Measurements from ENCODE around the gene NACC2. TPM values are rescaled to one million over a fixed set of nuclear protein-coding genes. Genes with fewer than 3 reads are reported as not detected.
"Not testable (repeated sequence)": the region's sequence is repeated elsewhere in the genome, so short reads cannot be mapped to it uniquely, and the experiment has no call there.

NACC2 gene
- total and polyA plus RNA-seq, 2 donors from 2014 or later = 7.1 to 30.9 TPM

- DNase-seq (no peak), FAIRE-seq (no peak)
- Histone ChIP-seq H3K4me3 (ENCODE audit: low read length in 3 of 3) (no peak overlapping the region), H3K27me3 (ENCODE audit: control insufficient read depth, insufficient read depth, low read length) (no peaks in the 10 kb centered on the region), H3K9me3 (ENCODE audit: control insufficient read depth in 2 of 3, insufficient read depth in 1 of 3, low read length in 3 of 3) (no peaks in the 10 kb centered on the region), H3K36me3 (ENCODE audit: control insufficient read depth in 2 of 3, insufficient read depth in 3 of 3, low read length in 3 of 3) (no peaks in the 10 kb centered on the region), H3K4me1 (ENCODE audit: control insufficient read depth in 2 of 3, insufficient read depth in 2 of 3, low read depth in 1 of 3, low read length in 3 of 3) (peaks cover 0 to 4% (median 0%) of the 10 kb centered on the region in 3 donors), H3K27ac (ENCODE audit: low read depth in 2 of 2, low read length in 2 of 2) (no peak overlapping the region), H3K9ac (ENCODE audit: low read length in 3 of 3) (no peak overlapping the region)
- no peak for TF ChIP-seq CTCF (IDR thresholded peaks at IDR 0.05; ENCODE audit: borderline replicate concordance, extremely low read depth, insufficient read depth)
- intact Hi-C loops (cut with DNase I) = no loop called here
These were observed 64.0 kb downstream of the NACC2 start for GRCh38 chr9:136031094-136031493.

- no peak for FAIRE-seq
- intact Hi-C loops (cut with DNase I) = no loop called here
These were observed 65.5 kb downstream of the NACC2 start for GRCh38 chr9:136029556-136029955.

GRCh38 chr9:136028760-136029470 is 66.2 kb downstream of the NACC2 start:
- no peak for TF ChIP-seq CTCF (IDR thresholded peaks at IDR 0.05; ENCODE audit: borderline replicate concordance, extremely low read depth, insufficient read depth)
- Histone ChIP-seq H3K4me3 (ENCODE audit: low read length in 3 of 3) (no peak overlapping the region), H3K4me1 (ENCODE audit: control insufficient read depth in 2 of 3, insufficient read depth in 2 of 3, low read depth in 1 of 3, low read length in 3 of 3) (peaks cover 0 to 9% (median 0%) of the 10 kb centered on the region in 3 donors), H3K9ac (ENCODE audit: low read length in 3 of 3) (no peak overlapping the region), H3K27me3 (ENCODE audit: control insufficient read depth, insufficient read depth, low read length) (no peaks in the 10 kb centered on the region), H3K36me3 (ENCODE audit: control insufficient read depth in 2 of 3, insufficient read depth in 3 of 3, low read length in 3 of 3) (peaks cover 0 to 2% (median 0%) of the 10 kb centered on the region in 3 donors), H3K9me3 (ENCODE audit: control insufficient read depth in 2 of 3, insufficient read depth in 1 of 3, low read length in 3 of 3) (no peaks in the 10 kb centered on the region), H3K27ac (ENCODE audit: low read depth in 2 of 2, low read length in 2 of 2) (no peak overlapping the region)
- FAIRE-seq (no peak), DNase-seq (no peak)
- intact Hi-C loops (cut with DNase I) = no loop called here

More at GRCh38 chr9:136029556-136029955, 65.5 kb downstream of the NACC2 start:
- Histone ChIP-seq H3K27ac (ENCODE audit: low read depth in 2 of 2, low read length in 2 of 2) (no peak overlapping the region), H3K4me1 (ENCODE audit: control insufficient read depth in 2 of 3, insufficient read depth in 2 of 3, low read depth in 1 of 3, low read length in 3 of 3) (peaks cover 0 to 4% (median 0%) of the 10 kb centered on the region in 3 donors), H3K27me3 (ENCODE audit: control insufficient read depth, insufficient read depth, low read length) (no peaks in the 10 kb centered on the region), H3K36me3 (ENCODE audit: control insufficient read depth in 2 of 3, insufficient read depth in 3 of 3, low read length in 3 of 3) (no peaks in the 10 kb centered on the region), H3K9ac (ENCODE audit: low read length in 3 of 3) (no peak overlapping the region), H3K9me3 (ENCODE audit: control insufficient read depth in 2 of 3, insufficient read depth in 1 of 3, low read length in 3 of 3) (no peaks in the 10 kb centered on the region), H3K4me3 (ENCODE audit: low read length in 3 of 3) (no peak overlapping the region)
- no peak for DNase-seq
- no peak for TF ChIP-seq CTCF (IDR thresholded peaks at IDR 0.05; ENCODE audit: borderline replicate concordance, extremely low read depth, insufficient read depth)

- FAIRE-seq; intact Hi-C loops (cut with DNase I); H3K9ac ChIP-seq (ENCODE audit: low read length in 3 of 3); H3K4me3 ChIP-seq (ENCODE audit: low read length in 3 of 3); H3K36me3 ChIP-seq (ENCODE audit: control insufficient read depth in 2 of 3, insufficient read depth in 3 of 3, low read length in 3 of 3); DNase-seq; H3K27ac ChIP-seq (ENCODE audit: low read depth in 2 of 2, low read length in 2 of 2); H3K9me3 ChIP-seq (ENCODE audit: control insufficient read depth in 2 of 3, insufficient read depth in 1 of 3, low read length in 3 of 3); H3K27me3 ChIP-seq (ENCODE audit: control insufficient read depth, insufficient read depth, low read length): not testable (repeated sequence)
- peaks cover 0 to 11% (median 0%) of the 10 kb centered on the region in 3 donors for H3K4me1 ChIP-seq (ENCODE audit: control insufficient read depth in 2 of 3, insufficient read depth in 2 of 3, low read depth in 1 of 3, low read length in 3 of 3)
These were observed 68.2 kb downstream of the NACC2 start for GRCh38 chr9:136026943-136027289.

Data from kidney (tissue), 14 donors.